ENCODE data around the gene SLC7A10.
"Not testable (repeated sequence)": the region's sequence is repeated elsewhere in the genome, so short reads cannot be mapped to it uniquely, and the experiment has no call there.

The SLC7A10 gene

GRCh38 chr19:33215438-33216197 is 10.0 kb downstream of the SLC7A10 start:
- no peak for DNase-seq

GRCh38 chr19:33214596-33214995 is 11.1 kb downstream of the SLC7A10 start:
- DNase-seq = peak; percentile 46

- no peak for DNase-seq
These were observed 13.0 kb downstream of the SLC7A10 start for GRCh38 chr19:33212436-33213172.

- no peak for DNase-seq
These were observed 13.7 kb downstream of the SLC7A10 start for GRCh38 chr19:33211794-33212435.

GRCh38 chr19:33210266-33210940 is 15.2 kb downstream of the SLC7A10 start:
- DNase-seq = no peak

- DNase-seq = not testable (repeated sequence)
These were observed 15.8 kb downstream of the SLC7A10 start for GRCh38 chr19:33209850-33210230.

GRCh38 chr19:33208904-33209849 is 16.5 kb downstream of the SLC7A10 start:
- no peak for DNase-seq

- DNase-seq = no peak
These were observed 17.2 kb downstream of the SLC7A10 start for GRCh38 chr19:33208371-33208895.

- DNase-seq = no peak
These were observed 17.7 kb downstream of the SLC7A10 start for GRCh38 chr19:33207903-33208302.

- no peak for DNase-seq
These were observed 18.5 kb downstream of the SLC7A10 start for GRCh38 chr19:33207040-33207620.

- no peak for DNase-seq
These were observed 19.2 kb downstream of the SLC7A10 start for GRCh38 chr19:33206261-33207039.

GRCh38 chr19:33205531-33206260 is 20.0 kb downstream of the SLC7A10 start:
- no peak for DNase-seq

- no peak for DNase-seq
These were observed 20.5 kb downstream of the SLC7A10 start for GRCh38 chr19:33205110-33205509.

GRCh38 chr19:33204136-33204973 is 21.3 kb downstream of the SLC7A10 start:
- no peak for DNase-seq

- DNase-seq = no peak
These were observed 22.1 kb downstream of the SLC7A10 start for GRCh38 chr19:33203529-33203928.

- no peak for DNase-seq
These were observed 22.8 kb downstream of the SLC7A10 start for GRCh38 chr19:33202546-33203507.

- DNase-seq = no peak
These were observed 23.6 kb downstream of the SLC7A10 start for GRCh38 chr19:33201886-33202545.

Measured in NCI-H345 (cell line).